K562 (cell line): ENCODE measurements around the gene UBR3. TPM values are rescaled to one million over a fixed set of nuclear protein-coding genes. Genes with fewer than 3 reads are reported as not detected.

ENCODE experiments used
- ARID1B ChIP-seq: fragments of 450-650 bp; IDR thresholded peaks from 2 replicates; pipeline ENCODE4 v1.6.1; 2016; ENCODE audit warnings: antibody characterized with exemption, mild to moderate bottlenecking, inconsistent platforms
- BACH1 ChIP-seq: fragments of 200-800 bp; sonication (Bioruptor generic); IDR thresholded peaks from 2 replicates; pipeline ENCODE4 v1.6.1; 2016; ENCODE audit warnings: missing genetic modification characterization, missing compliant biosample characterization
- MAFF ChIP-seq: IDR thresholded peaks from 2 replicates; pipeline ENCODE4 v1.6.1; 2012; ENCODE audit warnings: low read length, improper control_type of control experiment
- NFE2 ChIP-seq: IDR thresholded peaks from 2 replicates; pipeline ENCODE4 v1.6.1; 2014; ENCODE audit warnings: antibody characterized with exemption, low read depth
- POLR2B ChIP-seq: fragments of 450-650 bp; IDR thresholded peaks from 2 replicates; pipeline ENCODE4 v1.6.1; 2018; ENCODE audit warnings: low read depth; ENCODE audit not compliant: partially characterized antibody
- PURB ChIP-seq: sonication (generic); formaldehyde crosslinking; IDR thresholded peaks from 2 replicates; pipeline ENCODE4 v1.9.0; 2021; ENCODE audit warnings: low read depth, mild to moderate bottlenecking, missing genetic modification reagents
- ZNF316 ChIP-seq: fragments of 450-650 bp; IDR thresholded peaks from 2 replicates; pipeline ENCODE4 v1.6.1; 2016
- polyA plus RNA-seq, 8 experiments: library from polyadenylated mRNA; depleted of rRNA in 4 of 8; stranded (reverse) in 5 of 8; unstranded in 3 of 8; fragments of >200 nt; fragmentation: Nextera tagmentation in 2 of 8; fragmentation: Illumina TruSeq in 1 of 8; extraction: Ambion mirVana in 2 of 8; extraction: Trizol in 1 of 8; gene quantifications; 2 replicates each; pipeline versions ENCODE4 v1.2.1 to v1.2.3, GENCODE V29; 2011 to 2014; ENCODE audit warnings: inconsistent platforms in 1 of 8, missing spikeins in 1 of 8
- total RNA-seq, 7 experiments: library from RNA; depleted of rRNA in 6 of 7; stranded (reverse); fragments of >200 nt in 6 of 7; fragmentation: Illumina TruSeq in 2 of 7; extraction: Trizol in 2 of 7; gene quantifications; 2 replicates each; pipeline versions ENCODE4 v1.2.1 to v1.2.3, GENCODE V29; 2011 to 2021; ENCODE audit warnings: low replicate concordance in 1 of 7
- TF ChIP-seq, protein P1 (sequence below): fragments of 450-650 bp; IDR thresholded peaks from 2 replicates; pipeline ENCODE4 v1.6.1; 2017; ENCODE audit warnings: antibody characterized with exemption, mild to moderate bottlenecking
- TF ChIP-seq, protein P2 (sequence below), 3 experiments: IDR thresholded peaks in 2 of 3; conservative IDR thresholded peaks in 1 of 3; 2 replicates each; pipeline ENCODE4 v1.5.1; 2011 to 2012; ENCODE audit warnings: low read length in 3 of 3, mild to moderate bottlenecking in 3 of 3, control low read depth in 2 of 3, improper control_type of control experiment in 1 of 3, inconsistent platforms in 1 of 3, low read depth in 1 of 3, mixed read lengths in 1 of 3, moderate library complexity in 1 of 3; ENCODE audit not compliant: insufficient read depth in 2 of 3

The UBR3 gene
- total and polyA plus RNA-seq, 9 of the 15 experiments (the other 6 are each of a cell fraction or from before 2014, with no cell fraction given) = 14.4 to 63.5 (median 40.4) TPM

DNA sequence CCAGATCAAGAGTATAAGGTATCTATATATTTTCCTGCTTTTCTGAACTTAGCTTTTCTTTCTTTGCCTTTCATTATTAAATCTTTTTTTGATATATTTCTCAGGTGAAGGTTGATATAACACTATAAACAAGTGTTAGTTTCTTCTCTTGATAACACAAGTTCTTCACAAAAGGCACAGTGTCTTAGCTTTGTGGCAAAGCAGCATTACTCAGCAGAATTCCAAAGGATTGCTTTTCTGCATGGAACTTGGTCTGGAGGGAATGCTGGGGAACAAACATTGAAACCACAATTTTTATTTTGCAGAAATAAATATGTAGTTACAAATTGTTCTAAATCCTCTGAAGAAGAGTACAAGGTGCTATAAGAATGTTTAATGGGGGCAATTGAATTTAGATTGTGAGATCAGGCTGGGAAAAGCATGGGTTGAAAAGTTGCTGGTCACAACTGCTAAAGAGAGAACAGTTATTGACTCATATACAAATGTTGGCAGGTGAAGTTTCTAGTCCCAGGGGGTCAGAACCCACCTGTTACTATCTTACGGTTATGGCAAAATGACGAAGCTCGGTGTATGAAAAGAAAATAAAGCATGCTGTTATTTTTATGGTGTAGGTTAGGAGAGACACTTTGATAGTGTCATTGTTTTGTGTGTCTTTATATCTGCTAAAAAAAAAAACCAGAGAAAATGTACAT is 68.2 kb downstream of the UBR3 start (continued):
- TF ChIP-seq, protein P1, sequence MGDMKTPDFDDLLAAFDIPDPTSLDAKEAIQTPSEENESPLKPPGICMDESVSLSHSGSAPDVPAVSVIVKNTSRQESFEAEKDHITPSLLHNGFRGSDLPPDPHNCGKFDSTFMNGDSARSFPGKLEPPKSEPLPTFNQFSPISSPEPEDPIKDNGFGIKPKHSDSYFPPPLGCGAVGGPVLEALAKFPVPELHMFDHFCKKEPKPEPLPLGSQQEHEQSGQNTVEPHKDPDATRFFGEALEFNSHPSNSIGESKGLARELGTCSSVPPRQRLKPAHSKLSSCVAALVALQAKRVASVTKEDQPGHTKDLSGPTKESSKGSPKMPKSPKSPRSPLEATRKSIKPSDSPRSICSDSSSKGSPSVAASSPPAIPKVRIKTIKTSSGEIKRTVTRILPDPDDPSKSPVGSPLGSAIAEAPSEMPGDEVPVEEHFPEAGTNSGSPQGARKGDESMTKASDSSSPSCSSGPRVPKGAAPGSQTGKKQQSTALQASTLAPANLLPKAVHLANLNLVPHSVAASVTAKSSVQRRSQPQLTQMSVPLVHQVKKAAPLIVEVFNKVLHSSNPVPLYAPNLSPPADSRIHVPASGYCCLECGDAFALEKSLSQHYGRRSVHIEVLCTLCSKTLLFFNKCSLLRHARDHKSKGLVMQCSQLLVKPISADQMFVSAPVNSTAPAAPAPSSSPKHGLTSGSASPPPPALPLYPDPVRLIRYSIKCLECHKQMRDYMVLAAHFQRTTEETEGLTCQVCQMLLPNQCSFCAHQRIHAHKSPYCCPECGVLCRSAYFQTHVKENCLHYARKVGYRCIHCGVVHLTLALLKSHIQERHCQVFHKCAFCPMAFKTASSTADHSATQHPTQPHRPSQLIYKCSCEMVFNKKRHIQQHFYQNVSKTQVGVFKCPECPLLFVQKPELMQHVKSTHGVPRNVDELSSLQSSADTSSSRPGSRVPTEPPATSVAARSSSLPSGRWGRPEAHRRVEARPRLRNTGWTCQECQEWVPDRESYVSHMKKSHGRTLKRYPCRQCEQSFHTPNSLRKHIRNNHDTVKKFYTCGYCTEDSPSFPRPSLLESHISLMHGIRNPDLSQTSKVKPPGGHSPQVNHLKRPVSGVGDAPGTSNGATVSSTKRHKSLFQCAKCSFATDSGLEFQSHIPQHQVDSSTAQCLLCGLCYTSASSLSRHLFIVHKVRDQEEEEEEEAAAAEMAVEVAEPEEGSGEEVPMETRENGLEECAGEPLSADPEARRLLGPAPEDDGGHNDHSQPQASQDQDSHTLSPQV = peak; percentile 55
- TF ChIP-seq NFE2 = peak; percentile 92
- TF ChIP-seq, protein P2, sequence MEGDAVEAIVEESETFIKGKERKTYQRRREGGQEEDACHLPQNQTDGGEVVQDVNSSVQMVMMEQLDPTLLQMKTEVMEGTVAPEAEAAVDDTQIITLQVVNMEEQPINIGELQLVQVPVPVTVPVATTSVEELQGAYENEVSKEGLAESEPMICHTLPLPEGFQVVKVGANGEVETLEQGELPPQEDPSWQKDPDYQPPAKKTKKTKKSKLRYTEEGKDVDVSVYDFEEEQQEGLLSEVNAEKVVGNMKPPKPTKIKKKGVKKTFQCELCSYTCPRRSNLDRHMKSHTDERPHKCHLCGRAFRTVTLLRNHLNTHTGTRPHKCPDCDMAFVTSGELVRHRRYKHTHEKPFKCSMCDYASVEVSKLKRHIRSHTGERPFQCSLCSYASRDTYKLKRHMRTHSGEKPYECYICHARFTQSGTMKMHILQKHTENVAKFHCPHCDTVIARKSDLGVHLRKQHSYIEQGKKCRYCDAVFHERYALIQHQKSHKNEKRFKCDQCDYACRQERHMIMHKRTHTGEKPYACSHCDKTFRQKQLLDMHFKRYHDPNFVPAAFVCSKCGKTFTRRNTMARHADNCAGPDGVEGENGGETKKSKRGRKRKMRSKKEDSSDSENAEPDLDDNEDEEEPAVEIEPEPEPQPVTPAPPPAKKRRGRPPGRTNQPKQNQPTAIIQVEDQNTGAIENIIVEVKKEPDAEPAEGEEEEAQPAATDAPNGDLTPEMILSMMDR (IDR thresholded peaks at IDR 0.05 in 2 of 3, conservative IDR thresholded peaks at IDR 0.05 in 1 of 3; ENCODE audit: insufficient read depth in 2 of 3, low read depth in 1 of 3, low read length in 3 of 3) = no peak
- TF ChIP-seq BACH1 (tag) = peak; percentile 58; the same call in 1 of the 2 replicates
- TF ChIP-seq ARID1B = 0 out of 2 replicates have a peak, but pooled peaks have one; percentile 12
- peak; percentile 87 for TF ChIP-seq ZNF316
- no peak for TF ChIP-seq PURB (CRISPR knock-in tag)
- TF ChIP-seq POLR2B = no peak
- peak; percentile 82 for TF ChIP-seq MAFF
